Cerebellar cortex (tissue), 1 donor: Measurements from ENCODE around the gene KCNJ6.

Source experiments
- DNase-seq: peaks from one replicate; pipeline ENCODE4 v3.0.0-alpha.2; 2015; ENCODE audit warnings: low spot score

Gene KCNJ6

GRCh38 chr21:37866027-37866426 lies 50.2 kb downstream of the KCNJ6 start:
- no peak for DNase-seq

DNA sequence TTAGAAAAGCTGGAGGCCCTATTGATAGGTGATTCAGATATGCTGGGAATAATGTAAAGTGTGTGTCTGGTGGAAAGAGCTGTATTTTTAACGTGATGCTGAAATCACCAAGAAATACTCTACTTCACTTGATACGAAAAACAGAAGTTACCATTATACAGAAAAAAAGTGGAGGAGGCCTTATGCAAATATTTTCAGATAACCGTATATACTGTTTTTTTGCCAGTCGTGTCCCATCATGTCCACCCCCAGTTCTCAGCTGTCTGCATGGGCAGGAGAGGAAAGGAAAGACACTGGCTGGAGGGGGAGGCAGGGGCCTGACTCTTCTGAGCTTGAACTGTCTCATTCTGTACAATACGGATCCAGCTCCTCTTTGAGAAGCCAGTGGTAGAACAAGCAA lies 51.1 kb downstream of the KCNJ6 start:
- DNase-seq, result no peak

- no peak for DNase-seq
Measured at GRCh38 chr21:37863842-37864241, 52.4 kb downstream of the KCNJ6 start.

DNA sequence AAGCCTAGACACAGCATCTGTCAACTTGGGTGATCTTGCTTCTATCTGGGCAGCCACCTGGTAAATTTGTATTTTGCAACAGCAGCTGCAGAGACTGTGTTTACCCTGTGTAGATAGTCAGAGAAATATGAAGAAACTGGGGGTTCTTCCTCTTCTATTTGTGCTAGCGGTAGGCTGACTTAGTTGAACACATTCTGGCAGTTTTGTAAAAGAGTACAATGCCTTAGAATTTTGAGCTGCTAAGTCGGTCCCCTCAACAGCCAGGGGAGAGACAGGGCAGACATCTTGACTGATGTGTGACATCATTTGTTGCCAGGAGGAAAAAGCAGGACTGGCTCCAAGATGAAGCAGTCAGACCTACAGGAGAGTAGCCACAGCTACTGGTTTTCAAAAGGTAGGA lies 53.7 kb downstream of the KCNJ6 start:
- peak; percentile 80 for DNase-seq

GRCh38 chr21:37861561-37861960 lies 54.7 kb downstream of the KCNJ6 start:
- DNase-seq, result no peak

GRCh38 chr21:37860416-37860815 lies 55.8 kb downstream of the KCNJ6 start:
- no peak for DNase-seq

DNA sequence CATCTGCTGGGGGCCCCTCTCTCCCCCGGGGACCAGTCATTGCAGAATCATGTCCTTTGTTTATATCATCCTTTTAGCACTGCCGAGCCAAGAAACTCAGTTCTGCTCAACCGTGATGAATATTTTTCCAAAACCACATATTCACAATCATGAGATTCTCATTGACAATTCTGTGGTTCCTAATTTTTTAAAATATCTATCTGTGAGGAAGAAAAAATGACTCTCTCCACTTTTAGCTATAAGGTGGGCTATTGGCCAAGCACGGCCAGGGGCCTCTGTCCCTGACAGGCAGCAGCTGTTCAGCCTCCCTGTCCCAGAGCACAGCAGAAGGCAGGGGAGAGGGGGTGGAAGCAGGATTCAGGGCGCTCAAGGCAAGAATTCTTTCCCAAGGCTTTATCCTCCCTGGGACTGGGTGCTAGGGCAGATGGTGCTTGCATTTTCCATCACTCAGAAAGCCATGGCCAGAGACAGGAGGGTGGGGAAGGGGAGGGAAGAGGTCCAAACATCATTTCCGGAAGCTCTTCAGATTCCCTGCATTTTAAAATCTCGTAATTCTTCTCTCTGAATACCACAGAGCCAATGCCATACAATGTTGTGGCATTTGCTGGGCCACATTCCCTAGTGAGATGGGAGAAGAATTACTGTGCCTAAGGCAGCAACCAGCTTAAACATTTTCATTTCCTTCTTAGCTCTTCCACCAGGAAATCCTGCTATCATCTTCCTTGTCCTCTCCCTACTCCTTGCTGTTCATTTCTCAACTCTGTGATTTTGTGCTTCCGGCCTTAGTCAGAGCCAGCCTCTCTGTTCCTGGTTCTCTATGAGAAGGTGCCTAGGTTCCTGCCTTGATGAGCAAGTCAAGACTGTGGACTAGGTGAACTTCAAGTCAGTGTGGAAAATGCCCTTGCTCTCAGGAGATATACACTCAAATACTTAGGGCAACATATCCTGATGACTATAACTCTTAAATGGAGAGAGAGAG lies 60.3 kb downstream of the KCNJ6 start:
- DNase-seq, result peak; percentile 74

- no peak for DNase-seq
Measured at GRCh38 chr21:37855271-37855646, 61.0 kb downstream of the KCNJ6 start.

DNA sequence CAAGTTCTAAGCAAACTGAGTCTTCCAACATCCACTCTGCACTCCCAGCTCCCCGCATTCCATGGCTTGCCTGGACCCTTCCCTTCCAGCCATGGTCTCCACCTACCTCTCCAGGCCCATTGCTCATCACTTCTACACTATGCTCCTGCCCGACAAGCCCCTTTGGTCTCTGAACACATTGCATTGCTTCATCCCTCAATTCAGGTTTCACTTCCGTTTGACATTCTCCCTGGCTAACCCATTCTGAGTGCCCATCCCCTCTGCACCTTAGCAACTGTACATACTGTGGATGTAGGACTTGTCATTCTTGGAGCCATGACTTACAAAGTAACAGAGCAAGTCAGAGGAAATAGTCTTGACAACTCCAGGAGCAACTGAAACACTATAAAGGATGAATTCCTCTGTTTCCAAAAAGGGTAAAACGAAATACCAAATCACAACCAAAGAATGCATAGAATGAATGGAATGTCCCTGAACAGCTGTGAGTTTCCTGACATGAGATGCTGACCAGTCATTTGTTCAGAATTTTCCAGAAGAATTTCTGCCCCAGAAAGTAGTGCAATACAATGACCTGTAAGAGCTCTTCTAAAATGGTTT lies 66.7 kb downstream of the KCNJ6 start:
- DNase-seq, result no peak

- no peak for DNase-seq
Measured at GRCh38 chr21:37848721-37849490, 67.4 kb downstream of the KCNJ6 start.

- no peak for DNase-seq
Measured at GRCh38 chr21:37845535-37845934, 70.7 kb downstream of the KCNJ6 start.

GRCh38 chr21:37843191-37843590 lies 73.1 kb downstream of the KCNJ6 start:
- DNase-seq, result no peak

DNA sequence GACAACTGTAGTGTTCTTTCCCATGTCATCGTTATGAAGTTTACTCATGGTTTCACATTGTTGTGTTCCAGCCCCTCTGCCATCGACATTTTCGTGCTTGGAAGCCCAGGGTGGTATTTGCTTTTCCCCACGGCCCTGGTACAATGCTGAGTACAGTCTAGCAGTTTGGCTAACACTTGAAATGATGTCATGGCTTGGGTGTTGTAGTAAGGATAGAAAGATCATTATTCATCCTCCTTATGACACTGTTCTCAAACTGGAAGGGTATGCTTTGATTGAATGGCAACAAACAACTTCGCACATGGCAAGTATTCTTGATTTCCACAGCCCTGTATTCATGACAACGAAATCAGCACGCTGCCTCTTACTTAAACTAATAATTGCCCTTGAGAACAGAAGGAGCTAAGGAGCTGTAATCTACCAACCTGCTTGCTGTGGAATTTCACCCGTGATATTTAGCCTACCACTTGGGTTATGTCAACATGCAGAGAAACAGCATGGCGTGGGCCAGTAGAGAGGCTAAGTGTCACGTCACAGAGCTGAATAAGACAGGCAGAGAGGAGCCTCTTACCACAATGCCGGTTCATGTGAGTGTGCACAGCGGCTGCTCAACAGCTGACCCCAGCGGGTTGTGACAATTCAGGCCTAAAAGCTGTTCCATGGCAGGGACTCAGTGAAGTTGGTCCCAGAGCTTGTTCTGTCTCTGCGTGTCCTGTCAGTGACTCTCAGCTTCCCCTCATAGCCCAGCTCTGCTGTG lies 73.9 kb downstream of the KCNJ6 start:
- no peak for DNase-seq

DNA sequence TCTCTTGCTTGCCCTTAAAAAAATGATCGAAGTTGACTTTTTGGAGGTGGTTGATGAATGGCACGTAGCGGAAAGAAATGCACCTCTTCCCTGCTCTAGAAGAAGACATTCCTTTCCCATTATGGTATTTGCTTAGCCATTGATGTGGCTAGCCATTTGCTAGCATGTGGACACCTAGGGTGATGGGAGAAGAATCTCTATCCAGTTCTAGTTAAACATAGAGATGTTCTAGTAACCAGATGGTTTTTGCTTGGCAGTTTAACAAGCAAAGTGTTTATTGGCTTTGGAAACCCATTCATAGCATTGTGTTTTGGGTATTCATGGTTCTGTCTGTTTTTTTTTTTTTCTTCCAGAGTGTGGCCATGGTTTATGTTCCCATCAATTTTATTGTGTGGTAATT lies 78.9 kb downstream of the KCNJ6 start:
- peak; percentile 51 for DNase-seq

GRCh38 chr21:37835481-37835880 lies 80.8 kb downstream of the KCNJ6 start:
- no peak for DNase-seq

GRCh38 chr21:37833301-37833700 lies 83.0 kb downstream of the KCNJ6 start:
- no peak for DNase-seq

- DNase-seq, result no peak
Measured at GRCh38 chr21:37829447-37829846, 86.8 kb downstream of the KCNJ6 start.

DNA sequence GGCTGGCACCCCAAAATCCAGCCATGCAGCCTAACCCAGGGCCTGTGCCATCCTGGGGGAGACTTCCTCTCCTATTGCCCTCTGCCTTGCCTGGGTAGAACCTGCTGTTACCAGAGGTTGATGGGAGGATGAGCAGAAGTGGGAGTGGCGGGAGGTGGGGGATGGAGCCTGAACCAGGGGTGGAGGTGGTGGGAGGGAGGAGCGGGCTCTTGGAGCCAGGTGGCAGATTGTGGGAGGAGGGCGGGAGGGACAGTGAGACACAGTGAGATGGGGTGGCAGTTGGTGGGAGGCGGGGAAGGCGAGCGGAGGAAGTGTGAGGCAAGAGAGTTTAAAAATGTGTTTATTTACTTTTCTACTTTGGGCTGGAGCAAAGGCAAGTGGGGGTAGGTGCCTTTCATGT lies 87.3 kb downstream of the KCNJ6 start:
- no peak for DNase-seq

DNA sequence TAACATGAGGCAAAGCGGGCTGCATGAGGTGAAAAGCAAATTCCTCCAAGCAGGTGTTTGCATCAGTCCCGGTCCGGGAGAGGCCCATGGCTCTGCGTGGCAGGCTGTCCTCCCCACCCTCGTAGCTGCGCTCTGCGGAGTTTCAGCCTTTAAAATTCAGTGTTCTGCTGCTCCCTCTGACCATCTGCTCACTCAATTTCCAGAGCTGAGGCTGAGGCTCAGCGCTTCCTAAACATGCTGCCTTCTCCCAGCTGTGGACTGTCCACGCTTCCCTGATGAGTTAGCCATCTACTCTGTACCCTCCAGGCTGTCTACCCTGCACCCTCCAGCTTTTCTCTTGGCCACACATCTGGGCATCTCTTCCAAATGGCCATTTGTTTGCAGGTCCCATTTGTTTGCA lies 87.7 kb downstream of the KCNJ6 start:
- peak; percentile 57 for DNase-seq

GRCh38 chr21:37827913-37828312 lies 88.3 kb downstream of the KCNJ6 start:
- DNase-seq, result no peak

DNA sequence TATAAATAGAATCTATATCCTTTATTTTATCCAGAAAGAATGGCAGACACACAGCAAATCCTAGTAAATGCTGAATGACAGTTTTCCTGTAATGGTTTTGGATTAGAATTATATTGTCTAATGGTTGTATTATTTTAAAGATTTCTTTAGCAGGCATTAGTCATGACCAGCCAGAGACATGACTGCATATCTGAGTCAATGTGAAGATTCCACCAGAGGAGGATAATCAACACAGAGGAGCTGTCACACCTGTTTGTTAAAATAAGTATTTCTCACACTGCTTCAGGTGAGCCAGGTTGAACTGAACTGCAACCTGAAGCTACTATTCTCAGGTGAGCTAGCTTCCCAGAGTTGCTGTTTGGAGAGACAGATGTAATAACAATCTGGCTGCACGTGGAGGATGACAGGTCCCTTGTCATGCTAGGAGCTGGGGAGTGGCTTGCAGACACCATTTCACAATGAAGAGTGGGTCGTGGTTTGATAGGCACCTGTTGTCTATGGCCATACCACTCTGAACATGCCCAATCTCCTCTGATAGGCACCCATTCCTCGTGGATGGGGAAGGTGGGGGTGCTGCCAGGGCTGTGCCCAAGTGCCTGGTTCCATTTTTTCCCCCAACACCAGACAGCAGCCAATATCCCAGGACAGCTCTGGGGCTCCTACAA lies 94.3 kb downstream of the KCNJ6 start:
- DNase-seq, result no peak
